ENCODE results near the gene XXYLT1.
A peak's percentile ranks its signal among the peaks of the same experiment; 100 is the strongest.

The XXYLT1 gene

GRCh38 chr3:195266428-195266827 is 4.5 kb downstream of the XXYLT1 start:
- H3K4me3 ChIP-seq (ENCODE audit: low read depth, low read length), result no peak overlapping the region
- no peak for TF ChIP-seq CTCF (IDR thresholded peaks at IDR 0.05; ENCODE audit: low read depth, low read length, missing control alignments)
- DNase-seq (ENCODE audit: low read depth), result no peak

GRCh38 chr3:195265363-195265976 is 5.5 kb downstream of the XXYLT1 start:
- TF ChIP-seq CTCF (IDR thresholded peaks at IDR 0.05; ENCODE audit: low read depth, low read length, missing control alignments), result no peak
- DNase-seq (ENCODE audit: low read depth), result no peak
- H3K4me3 ChIP-seq (ENCODE audit: low read depth, low read length), result no peak overlapping the region

GRCh38 chr3:195263925-195264600 is 6.9 kb downstream of the XXYLT1 start:
- no peak for TF ChIP-seq CTCF (IDR thresholded peaks at IDR 0.05; ENCODE audit: low read depth, low read length, missing control alignments)
- no peak overlapping the region for H3K4me3 ChIP-seq (ENCODE audit: low read depth, low read length)
- no peak for DNase-seq (ENCODE audit: low read depth)

- no peak for TF ChIP-seq CTCF (IDR thresholded peaks at IDR 0.05; ENCODE audit: low read depth, low read length, missing control alignments)
- no peak overlapping the region for H3K4me3 ChIP-seq (ENCODE audit: low read depth, low read length)
- no peak for DNase-seq (ENCODE audit: low read depth)
These were observed 7.6 kb downstream of the XXYLT1 start for GRCh38 chr3:195263193-195263924.

- no peak for DNase-seq (ENCODE audit: low read depth)
- no peak for TF ChIP-seq CTCF (IDR thresholded peaks at IDR 0.05; ENCODE audit: low read depth, low read length, missing control alignments)
- H3K4me3 ChIP-seq (ENCODE audit: low read depth, low read length), result no peak overlapping the region
These were observed 9.0 kb downstream of the XXYLT1 start for GRCh38 chr3:195261925-195262324.

- DNase-seq (ENCODE audit: low read depth), result no peak
- peak overlapping the region; percentile 73 for H3K4me3 ChIP-seq (ENCODE audit: low read depth, low read length)
- peak; percentile 14 for TF ChIP-seq CTCF (IDR thresholded peaks at IDR 0.05; ENCODE audit: low read depth, low read length, missing control alignments)
These were observed 10.6 kb downstream of the XXYLT1 start for GRCh38 chr3:195260280-195260905.
